Vagina (tissue), 2 donors: ENCODE data around the gene TWNK.

Experiments used
- CTCF ChIP-seq, 3 experiments: fragments of 450-650 bp in 2 of 3; fragments of 200-600 bp in 1 of 3; sonication (generic) in 1 of 3; IDR thresholded peaks; one replicate each; pipeline ENCODE4 v1.5.1; 2017 to 2019; ENCODE audit warnings: antibody characterized with exemption in 3 of 3, mild to moderate bottlenecking in 2 of 3, moderate library complexity in 2 of 3
- POLR2A ChIP-seq, 2 donors: fragments of 450-650 bp; IDR thresholded peaks; one replicate each; pipeline ENCODE4 v1.6.1; 2017; ENCODE audit warnings: antibody characterized with exemption in 2 of 2, mild to moderate bottlenecking in 2 of 2, moderate library complexity in 2 of 2
- POLR2AphosphoS5 ChIP-seq, 2 donors: sonication (generic); formaldehyde crosslinking; IDR thresholded peaks; one replicate each; pipeline ENCODE4 v1.9.0; 2017; ENCODE audit warnings: antibody characterized with exemption in 2 of 2, mild to moderate bottlenecking in 2 of 2, low read depth in 1 of 2; ENCODE audit not compliant: insufficient read depth in 1 of 2

- TF ChIP-seq CTCF (IDR thresholded peaks at IDR 0.05) = no peak
- TF ChIP-seq POLR2A (IDR thresholded peaks at IDR 0.05) = no peak
- no peak for TF ChIP-seq POLR2AphosphoS5 (IDR thresholded peaks at IDR 0.05; ENCODE audit: insufficient read depth in 1 of 2, low read depth in 1 of 2)
Observed at GRCh38 chr10:101035916-101036702, 48.8 kb downstream of the TWNK start.
